HG03045 (cell line): ENCODE data around the gene NAPA.

Source experiments
- ATAC-seq: cut with Tn5 transposase; IDR thresholded peaks from one replicate; pipeline ENCODE4 v1.9.1; 2021; ENCODE audit warnings: mild to moderate bottlenecking, moderate library complexity; ENCODE audit not compliant: unreplicated experiment

Gene NAPA

GRCh38 chr19:47514869-47515588 lies at the start of gene NAPA:
TSS of gene NAPA (minus strand) at chr19:47515063. CDS start at chr19:47514940, 123 bp downstream.
- ATAC-seq, result peak; percentile 88

DNA sequence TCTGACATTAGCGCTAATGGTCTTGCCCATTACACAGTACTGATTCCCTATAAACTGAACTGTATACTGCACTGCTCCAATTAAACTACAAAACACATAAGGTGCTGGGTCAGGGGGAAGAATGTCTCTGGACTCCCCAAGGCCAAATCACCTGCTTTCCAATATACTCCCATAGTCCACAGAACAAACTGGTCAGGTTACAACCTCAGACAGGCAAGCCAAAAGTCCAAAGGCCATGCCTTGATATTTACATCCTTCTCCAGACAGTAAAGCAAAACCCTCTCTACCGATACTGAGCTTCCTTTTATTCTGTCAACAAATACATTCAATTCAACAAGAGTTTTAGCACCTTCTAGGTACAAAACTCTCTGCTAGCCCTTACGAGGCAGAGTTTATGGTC lies 49.2 kb upstream of the NAPA start:
- no peak for ATAC-seq

DNA sequence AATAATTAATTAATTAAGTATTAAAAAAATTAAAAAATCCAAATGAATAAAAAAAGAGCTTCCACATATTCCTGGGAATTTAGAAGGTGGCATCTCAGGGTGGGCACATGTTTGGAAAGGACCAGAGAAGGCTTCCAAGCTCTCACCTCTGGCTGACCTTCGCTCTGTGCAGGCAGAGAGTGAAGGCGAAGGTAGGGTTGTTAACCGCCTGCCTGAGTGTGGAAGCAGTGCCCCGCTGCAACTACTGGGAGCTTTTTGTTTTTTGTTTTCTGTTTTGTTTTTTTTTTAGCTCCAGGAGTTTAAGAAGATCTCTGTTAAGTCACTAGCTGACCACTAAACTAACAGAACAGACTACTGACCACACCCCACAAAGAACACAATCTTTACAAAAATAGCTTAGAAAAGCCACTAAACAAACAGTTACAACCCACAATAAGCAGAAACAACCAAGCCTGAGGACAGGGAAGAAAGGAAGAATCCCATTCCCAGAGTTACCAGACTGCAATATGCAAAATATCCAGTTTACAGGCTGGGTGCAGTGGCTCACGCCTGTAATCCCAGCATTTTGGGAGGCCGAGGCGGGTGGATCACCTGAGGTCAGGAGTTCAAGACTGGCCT lies 46.7 kb upstream of the NAPA start:
- ATAC-seq, result no peak

DNA sequence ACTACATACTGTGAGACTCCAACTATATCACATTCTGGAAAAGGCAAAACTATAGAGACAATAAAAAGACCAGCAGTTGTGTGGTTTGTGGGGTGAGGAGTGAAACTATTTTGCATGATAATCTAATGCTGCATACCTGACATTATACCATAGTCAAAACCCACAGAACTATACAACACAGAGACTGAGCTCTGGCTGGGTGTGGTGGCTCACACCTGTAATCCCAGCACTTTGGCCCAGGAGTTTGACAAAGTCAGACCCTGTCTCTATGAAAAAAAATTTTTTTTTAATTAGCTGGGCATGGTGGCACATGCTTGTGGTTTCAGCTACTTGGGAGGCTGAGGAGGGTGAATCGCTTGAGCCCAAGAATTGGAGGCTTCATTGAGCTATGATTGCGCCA lies 46.1 kb upstream of the NAPA start:
- no peak for ATAC-seq

GRCh38 chr19:47550129-47550528 lies 35.3 kb upstream of the NAPA start:
- no peak for ATAC-seq

- no peak for ATAC-seq
These were observed 34.5 kb upstream of the NAPA start for GRCh38 chr19:47549261-47549862.

DNA sequence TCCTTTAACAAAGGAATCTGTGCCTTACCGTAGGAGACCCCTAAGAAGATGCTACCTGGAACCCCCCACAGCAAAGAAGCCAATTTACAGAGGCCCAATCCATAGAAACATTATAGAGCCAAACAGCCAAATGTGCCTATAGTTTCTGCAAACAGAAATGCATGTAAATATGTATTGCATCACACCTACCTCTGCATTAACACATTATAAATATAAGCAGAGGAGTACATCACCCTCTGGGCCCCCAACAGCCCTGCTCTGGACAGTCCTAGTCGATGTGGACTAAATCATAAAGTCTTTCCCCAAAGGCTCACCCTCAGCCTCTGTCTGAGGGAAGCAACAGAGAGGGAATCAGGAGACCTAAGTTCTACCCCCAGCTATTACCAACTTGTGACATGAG lies 32.3 kb upstream of the NAPA start:
- ATAC-seq, result no peak

DNA sequence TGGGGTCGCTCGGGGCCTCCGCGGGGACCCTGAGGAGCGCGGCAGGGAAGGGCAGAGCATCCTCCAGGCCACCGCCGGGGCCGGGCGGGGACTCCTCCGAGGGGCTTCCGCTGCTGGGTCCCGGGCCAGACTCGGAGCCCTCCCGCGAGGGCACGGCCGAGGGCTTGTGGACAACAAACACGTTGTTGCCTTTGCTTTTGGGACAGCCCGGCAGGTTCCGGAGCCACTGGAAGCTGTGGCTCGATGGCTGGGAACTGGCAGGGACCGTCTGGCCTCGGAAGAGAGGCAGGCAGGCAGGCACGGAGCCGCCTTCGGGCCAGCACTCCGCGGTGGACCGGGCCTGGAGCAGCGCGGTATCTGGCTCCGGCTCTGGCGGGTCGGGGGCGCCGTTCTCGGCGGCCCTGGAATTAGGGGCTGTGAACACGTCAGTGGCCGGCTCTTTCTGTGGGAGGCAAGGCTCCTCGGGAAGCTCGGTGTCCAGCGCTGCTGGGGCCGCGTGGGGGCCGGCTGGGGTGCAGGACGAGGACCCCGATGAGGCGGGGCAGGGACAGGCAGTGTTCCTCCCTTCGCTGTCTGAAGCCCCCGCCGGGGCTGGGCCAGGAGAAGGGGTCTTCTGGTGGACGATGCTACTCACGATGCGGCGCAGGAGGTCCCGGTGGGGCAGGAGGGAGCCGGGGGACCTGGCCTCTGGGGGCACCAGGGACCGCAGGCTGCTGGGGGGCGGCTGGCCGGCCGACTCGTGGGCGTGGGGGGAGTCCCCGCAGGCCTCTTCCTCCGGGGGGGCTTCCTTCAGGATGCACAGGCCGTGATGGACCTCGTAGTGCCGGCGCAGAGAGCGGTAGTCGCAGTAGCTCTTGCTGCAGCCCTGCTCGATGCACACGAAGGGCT lies 30.4 kb upstream of the NAPA start:
- ATAC-seq, result no peak

GRCh38 chr19:47544476-47544875 lies 29.6 kb upstream of the NAPA start:
- ATAC-seq, result no peak

GRCh38 chr19:47544075-47544474 lies 29.2 kb upstream of the NAPA start:
- no peak for ATAC-seq

DNA sequence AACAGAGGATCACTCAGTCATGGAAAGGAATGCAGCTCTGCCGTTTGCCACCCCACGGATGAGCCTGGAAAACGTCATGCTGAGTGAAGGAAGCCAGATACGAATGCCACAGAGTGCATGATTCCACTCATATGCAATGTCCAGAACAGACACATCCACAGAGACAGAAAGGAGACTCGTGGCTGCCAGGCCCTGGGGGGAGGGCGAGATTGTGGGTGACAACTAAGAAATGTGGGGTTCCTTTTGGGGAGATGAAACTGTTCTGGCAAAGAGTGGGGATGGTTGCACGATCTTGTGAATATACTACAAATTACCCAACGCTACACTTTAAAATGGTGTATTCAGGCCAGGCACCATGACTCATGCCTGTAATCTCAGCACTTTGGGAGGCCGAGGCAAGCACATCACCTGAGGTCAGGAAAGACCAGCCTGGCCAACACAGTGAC lies 27.2 kb upstream of the NAPA start:
- ATAC-seq, result no peak

- no peak for ATAC-seq
These were observed 26.7 kb upstream of the NAPA start for GRCh38 chr19:47541518-47541917.

GRCh38 chr19:47540748-47541147 lies 25.9 kb upstream of the NAPA start:
- no peak for ATAC-seq

GRCh38 chr19:47539747-47540311 lies 25.0 kb upstream of the NAPA start:
- ATAC-seq, result no peak

DNA sequence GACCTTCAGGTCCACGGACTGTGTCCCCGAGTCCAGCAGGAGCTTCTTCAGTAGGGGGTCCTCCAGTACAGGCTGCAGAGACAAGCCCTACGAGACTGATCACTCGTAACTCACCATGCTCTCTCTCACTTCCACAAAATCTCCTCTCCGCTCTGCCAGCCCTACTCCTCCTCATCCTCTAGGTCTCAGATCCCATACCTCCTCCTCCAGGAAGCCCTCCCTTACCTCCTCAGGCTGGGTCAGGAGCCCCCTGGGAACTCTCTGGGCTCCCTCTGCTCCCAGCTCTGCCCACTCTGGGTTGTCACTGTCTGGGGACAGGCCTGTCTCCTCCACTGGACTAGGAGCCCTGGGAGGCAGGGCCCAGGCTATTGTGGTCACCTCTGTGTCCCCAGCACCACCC lies 23.9 kb upstream of the NAPA start:
- no peak for ATAC-seq

- no peak for ATAC-seq
These were observed 22.6 kb upstream of the NAPA start for GRCh38 chr19:47537493-47537892.

DNA sequence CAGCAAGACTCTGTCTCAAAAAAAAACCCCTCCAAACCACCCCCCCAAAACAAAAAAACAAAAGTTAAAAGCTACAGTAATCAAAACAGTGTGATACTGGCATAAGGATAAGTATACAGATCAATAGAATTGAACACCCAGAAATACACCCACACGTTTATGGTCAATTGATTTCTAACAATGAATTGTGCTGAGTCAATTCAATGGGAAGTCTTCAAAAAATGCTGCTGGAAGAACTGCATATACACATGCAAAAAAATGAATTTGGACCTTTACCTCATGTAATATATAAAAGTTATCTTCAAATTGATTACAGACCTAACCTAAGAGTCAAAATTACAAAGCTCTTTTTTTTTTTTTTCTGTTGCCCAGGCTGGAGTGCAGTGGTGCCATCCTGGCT lies 19.8 kb upstream of the NAPA start:
- ATAC-seq, result no peak

GRCh38 chr19:47531640-47532387 lies 17.0 kb upstream of the NAPA start:
- no peak for ATAC-seq

DNA sequence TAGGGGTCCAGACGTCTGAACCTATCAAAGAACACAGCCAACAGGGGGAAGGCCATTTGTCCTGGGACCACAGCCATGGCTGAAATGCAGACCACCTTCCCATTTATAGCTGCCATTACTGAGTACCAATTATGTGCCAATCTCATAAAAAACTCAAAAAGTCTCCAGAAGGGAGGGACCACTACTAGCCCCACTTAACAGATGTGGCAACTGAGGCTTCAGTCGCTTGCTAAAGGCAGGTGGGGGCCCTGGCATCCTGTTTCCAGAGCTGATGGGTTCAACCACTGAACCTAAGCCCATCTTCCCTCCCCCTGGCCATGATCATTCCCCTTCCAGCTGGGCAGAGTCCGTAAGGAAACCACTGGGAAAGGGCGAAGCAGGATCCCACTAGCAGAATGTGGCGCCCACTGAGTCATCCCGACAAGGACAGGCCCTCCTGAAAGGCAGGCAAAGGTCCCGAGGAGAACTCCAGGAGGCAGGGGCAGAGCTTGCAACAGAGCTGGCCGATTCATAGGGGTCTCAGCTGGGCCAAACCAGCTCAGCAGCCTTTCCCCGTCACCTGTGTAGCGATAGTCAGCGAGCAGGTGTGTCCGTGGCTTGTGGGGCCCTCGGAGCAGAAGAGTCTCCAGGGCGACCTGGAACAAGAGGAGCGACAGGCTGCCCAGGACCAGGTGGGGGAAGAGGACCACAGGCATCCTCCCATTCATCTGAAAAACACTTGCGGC lies 14.3 kb upstream of the NAPA start:
- ATAC-seq, result no peak

DNA sequence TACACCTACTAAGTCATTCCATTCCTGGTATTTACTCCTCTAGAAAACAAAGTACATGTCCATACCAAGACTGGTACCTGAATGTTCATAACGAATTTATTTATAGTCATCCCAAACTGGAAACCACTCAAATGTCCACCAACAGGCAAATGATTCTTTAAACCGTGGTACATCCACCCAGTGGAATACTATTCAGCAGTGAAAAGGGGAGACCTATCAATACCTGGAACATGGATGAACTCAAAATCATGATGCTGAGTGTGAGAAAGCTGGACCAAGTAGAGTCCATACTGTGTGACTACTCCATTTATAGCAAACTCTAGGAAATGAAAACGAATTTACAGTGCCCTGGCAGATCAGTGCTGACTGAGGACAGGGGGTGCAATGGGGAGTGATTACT lies 11.9 kb upstream of the NAPA start:
- no peak for ATAC-seq
